IPS DF 4.7 (cell line): ENCODE data around the gene KCNJ2.

Experiments used
- DNase-seq: peaks from one replicate; pipeline ENCODE4 v3.0.0-alpha.2; 2013; ENCODE audit warnings: low spot score; ENCODE audit errors: extremely low read depth

The KCNJ2 gene

DNA sequence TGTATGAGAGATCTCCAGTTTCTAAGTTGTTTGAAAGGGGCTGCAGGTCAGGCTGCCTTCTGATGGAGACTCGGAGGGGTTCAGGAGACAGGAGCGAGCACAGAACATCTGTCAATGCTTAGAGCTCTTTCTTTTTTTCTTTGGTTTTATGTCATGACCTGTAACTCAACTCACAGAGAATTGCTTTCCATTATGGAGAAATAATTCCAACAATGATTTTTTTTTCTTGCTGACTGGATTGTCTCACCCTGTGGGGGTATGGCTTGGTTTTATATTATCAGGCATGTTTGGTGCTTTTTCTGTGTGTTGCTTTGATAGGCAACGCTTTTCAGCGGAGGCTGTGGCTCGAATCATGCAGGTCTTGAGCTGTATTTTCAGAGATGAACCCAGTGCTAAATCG is 10.7 kb upstream of the KCNJ2 start:
- DNase-seq: no peak

GRCh38 chr17:70159980-70160379 is 9.4 kb upstream of the KCNJ2 start:
- no peak for DNase-seq

GRCh38 chr17:70161519-70161918 is 7.8 kb upstream of the KCNJ2 start:
- DNase-seq: no peak

DNA sequence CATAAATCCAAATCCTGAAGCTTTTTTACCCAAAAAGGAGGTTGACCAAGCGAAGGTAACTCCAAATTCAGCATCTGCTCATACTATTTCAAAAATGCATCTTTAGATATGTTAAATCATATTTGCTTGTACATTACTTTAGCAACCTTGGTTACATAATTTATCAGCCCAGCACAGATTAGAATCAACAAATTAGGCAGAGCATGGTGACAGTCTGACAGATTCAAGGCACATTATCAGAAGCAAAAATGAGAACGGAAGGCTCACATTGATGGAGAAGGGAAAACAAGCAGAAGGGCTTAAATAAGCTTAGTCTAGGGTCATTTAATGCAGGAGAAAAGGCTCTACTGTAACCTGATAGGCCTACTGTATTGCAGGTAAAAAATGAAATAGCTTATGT is 3.9 kb upstream of the KCNJ2 start:
- DNase-seq: no peak

GRCh38 chr17:70166615-70167014 is 2.7 kb upstream of the KCNJ2 start:
- no peak for DNase-seq

DNA sequence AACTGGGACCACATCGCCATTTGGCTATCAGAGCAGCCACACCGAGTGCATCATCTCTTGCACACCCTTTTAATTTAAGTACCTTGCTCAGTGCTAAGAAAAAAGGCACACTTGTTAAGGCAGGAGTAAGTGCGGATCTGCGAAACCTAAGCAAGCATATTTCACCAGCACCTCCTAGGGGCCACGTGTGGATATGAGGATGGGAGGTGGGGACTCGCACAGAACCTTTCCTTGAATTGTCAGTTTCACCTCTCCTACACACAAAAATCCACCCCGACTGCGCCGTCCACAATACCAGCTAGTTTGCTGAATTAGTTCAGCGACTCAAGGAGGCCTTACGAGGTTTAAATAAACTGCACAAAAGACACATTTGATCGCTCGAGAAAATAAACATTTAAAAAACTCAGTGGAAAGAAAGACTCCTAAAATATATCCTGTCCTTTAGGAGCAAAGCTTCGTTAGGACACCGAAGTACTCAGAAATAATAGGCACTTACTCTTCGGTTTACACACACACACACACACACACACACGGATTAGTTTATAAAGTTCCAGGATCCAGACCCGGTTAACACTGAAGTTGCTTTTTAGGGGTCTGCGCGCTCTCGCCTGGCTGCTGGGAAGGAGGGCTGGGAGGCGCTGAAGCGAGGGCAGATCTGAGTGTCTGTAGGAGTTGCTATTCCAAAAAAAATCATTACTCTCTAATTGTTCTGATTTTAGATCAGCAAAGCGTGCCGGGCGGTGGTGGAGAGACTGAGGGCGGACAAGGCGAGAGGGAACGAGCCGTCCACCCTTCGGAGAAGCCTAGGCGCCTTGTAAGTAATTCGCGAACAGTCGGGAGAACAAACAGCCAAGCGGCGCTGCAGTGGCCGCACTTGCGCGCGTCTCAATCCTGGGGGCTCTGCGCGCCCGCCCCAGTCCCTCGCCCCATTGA is 1.0 kb upstream of the KCNJ2 start:
- DNase-seq: no peak

DNA sequence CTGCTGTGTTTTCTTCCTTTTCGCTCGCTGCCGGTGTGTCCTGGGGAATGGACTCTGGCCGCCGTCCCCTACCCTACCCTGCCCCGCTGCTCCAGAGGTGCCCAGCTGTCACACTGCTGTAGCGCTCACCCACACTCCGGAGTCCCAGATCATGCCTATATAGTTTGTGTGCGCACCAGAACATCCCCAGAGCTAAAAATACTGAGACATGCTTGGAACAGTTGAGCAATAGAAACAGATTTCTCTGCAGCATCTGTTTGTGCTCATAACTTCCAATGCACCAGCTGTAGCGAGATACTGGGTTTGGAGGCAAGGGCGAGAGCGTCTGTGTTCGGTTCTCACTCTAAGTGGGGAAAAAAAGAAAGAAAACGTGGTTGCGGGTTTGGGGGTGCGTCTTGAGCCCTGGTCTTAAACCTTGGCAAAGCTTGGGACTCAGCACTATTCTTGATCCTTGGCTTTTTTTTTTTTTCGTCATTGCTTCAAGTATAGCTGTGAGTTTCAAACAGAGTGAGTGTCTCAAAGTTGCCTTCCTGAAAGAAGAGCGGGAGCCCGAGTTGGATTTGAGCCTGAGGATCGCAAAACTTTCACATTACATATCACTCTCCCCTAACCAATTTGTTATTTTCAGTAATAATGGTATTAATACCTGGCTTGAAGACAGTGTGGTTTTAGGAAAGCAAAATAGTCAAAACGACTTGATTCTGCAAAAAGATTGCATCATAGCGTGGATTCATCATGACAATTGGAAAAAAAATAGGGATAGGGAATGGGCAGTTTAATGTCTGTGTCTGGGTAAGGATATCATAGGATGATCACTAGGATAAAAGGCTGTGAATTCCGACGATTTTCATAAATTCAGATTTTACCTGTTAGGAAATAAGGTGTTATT is 621 bp downstream of the KCNJ2 start:
- no peak for DNase-seq

GRCh38 chr17:70171159-70171558 is 1.8 kb downstream of the KCNJ2 start:
- DNase-seq: no peak

GRCh38 chr17:70172449-70172848 is 3.1 kb downstream of the KCNJ2 start:
- DNase-seq: no peak

GRCh38 chr17:70172923-70173322 is 3.6 kb downstream of the KCNJ2 start:
- DNase-seq: no peak

GRCh38 chr17:70173681-70174080 is 4.3 kb downstream of the KCNJ2 start:
- no peak for DNase-seq

DNA sequence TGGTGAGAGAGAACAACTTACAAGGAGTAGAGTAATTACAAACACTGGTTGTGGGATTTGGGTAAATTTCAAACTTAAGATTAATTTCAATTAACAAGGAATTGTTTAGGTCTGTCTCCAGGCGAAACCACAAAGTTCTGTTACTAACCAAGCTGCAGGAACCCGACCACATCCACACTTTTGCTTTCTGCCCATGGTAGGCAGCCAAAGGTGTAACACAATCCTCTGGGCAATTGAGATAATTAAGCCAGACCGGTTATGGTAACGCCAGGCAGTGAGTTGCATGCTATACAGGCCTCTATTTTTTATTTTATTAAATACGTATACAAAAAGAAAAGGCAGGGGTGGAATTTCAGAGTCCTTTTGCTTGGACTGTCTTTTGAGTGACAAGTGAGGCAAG is 12.0 kb downstream of the KCNJ2 start:
- DNase-seq: no peak

DNA sequence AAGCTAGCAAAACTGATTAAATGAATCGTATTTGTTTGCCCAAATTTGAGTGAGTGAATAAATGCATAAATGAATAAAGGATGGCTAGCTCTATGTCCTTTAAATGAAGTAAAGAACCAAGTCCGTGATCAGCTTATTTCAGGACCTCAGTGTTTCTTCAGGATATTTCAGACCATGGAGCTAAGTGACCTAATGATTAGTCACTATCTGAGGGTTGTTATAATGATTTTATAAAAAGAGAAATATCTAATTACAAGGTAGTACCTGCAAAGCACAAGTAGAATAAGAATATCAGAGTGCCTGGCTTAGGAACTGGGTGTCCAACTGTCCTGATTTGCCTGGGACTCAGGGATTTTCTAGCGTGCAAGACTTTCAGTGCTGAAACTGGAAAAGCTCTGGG is 12.5 kb downstream of the KCNJ2 start:
- DNase-seq: no peak

DNA sequence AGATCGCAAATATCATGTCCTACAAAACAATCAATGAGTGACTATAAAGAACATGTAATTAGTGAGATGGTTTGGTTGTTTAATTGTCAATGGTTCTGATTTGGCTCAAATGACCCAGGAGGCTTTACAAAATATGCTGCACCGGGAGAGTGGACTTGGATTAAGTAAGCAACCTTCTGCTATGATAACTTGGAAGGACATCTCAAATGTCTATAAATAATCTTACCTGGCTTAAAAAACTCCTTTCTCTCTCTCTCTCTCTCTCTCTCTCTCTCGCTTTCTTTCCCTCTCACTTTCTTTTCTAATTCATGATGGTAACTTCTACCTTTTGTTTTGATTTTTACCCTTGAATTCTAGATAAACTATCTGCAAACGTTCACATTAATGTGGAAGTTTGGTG is 14.2 kb downstream of the KCNJ2 start:
- DNase-seq: no peak

DNA sequence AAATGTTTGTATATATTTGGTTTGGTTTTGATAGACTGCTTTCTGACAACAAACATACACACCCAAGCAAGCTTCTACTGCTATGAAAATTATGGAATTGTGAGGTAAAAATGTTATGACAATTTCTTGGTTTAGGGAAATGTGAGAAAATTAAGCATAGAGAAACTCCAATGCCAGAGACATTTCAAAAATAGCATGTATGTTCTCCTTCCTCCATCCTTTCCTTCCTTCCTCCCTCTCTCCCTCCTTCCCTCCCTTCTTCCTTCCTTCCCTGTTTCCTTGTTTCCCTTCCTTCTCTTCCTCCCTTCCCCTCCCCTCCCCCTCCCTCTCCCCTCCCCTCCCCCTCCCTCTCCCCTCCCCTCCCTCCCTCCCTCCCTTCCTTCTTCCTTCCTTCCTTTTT is 14.9 kb downstream of the KCNJ2 start:
- DNase-seq: no peak

- no peak for DNase-seq
Observed at GRCh38 chr17:70184770-70185169, 15.4 kb downstream of the KCNJ2 start.

- no peak for DNase-seq
Observed at GRCh38 chr17:70185285-70185684, 16.0 kb downstream of the KCNJ2 start.

- no peak for DNase-seq
Observed at GRCh38 chr17:70187383-70187782, 18.1 kb downstream of the KCNJ2 start.

GRCh38 chr17:70190959-70191805 is 21.9 kb downstream of the KCNJ2 start:
- DNase-seq: no peak

- DNase-seq: no peak
Observed at GRCh38 chr17:70195091-70195490, 25.8 kb downstream of the KCNJ2 start.

- no peak for DNase-seq
Observed at GRCh38 chr17:70201872-70202419, 32.6 kb downstream of the KCNJ2 start.
